SK-N-SH treated with all-trans-retinoic acid at 6 μM for 48 hours (cell line): ENCODE data around the gene SRRM1.

Experiments used
- ATAC-seq: fragments of 200-7000 bp; cut with Tn5 transposase; 3 replicates; pipeline ENCODE4 v1.9.1; 2020; ENCODE audit warnings: mild to moderate bottlenecking, moderate library complexity
- ARNTL ChIP-seq: fragments of 450-650 bp; formaldehyde crosslinking; IDR thresholded peaks from 2 replicates; pipeline ENCODE4 v1.5.0; 2020; ENCODE audit warnings: low read depth, mild to moderate bottlenecking, moderate library complexity, borderline replicate concordance
- BACH2 ChIP-seq: fragments of 250-450 bp; sonication (Bioruptor Pico); IDR thresholded peaks from 2 replicates; pipeline ENCODE4 v1.9.0; 2021; ENCODE audit warnings: mild to moderate bottlenecking, borderline replicate concordance
- CSDC2 ChIP-seq: fragments of 250-450 bp; sonication (Bioruptor Pico); IDR thresholded peaks from 2 replicates; pipeline ENCODE4 v1.5.0; 2020; ENCODE audit warnings: mild to moderate bottlenecking, moderate library complexity
- ESRRG ChIP-seq: fragments of 250-450 bp; sonication (Bioruptor Pico); IDR thresholded peaks from 2 replicates; pipeline ENCODE4 v1.6.1; 2021; ENCODE audit warnings: mild to moderate bottlenecking
- GLIS3 ChIP-seq: fragments of 250-450 bp; sonication (Bioruptor Pico); IDR thresholded peaks from 2 replicates; pipeline ENCODE4 v1.5.0; 2020; ENCODE audit warnings: mild to moderate bottlenecking, moderate library complexity
- ISL1 ChIP-seq: fragments of 250-450 bp; sonication (Bioruptor Pico); IDR thresholded peaks from 2 replicates; pipeline ENCODE4 v2.1.2; 2022; ENCODE audit warnings: mild to moderate bottlenecking, moderate library complexity
- PATZ1 ChIP-seq: fragments of 250-450 bp; sonication (Bioruptor Pico); IDR thresholded peaks from 2 replicates; pipeline ENCODE4 v1.8.0; 2020; ENCODE audit warnings: mild to moderate bottlenecking, moderate library complexity, borderline replicate concordance
- POU6F1 ChIP-seq: fragments of 250-450 bp; sonication (Bioruptor Pico); IDR thresholded peaks from 2 replicates; pipeline ENCODE4 v1.8.0; 2021; ENCODE audit warnings: low read depth, mild to moderate bottlenecking, moderate library complexity, borderline replicate concordance
- SNAI2 ChIP-seq: fragments of 250-450 bp; sonication (Bioruptor Pico); IDR thresholded peaks from 2 replicates; pipeline ENCODE4 v1.5.0; 2020; ENCODE audit warnings: mild to moderate bottlenecking, moderate library complexity
- TOX ChIP-seq: fragments of 250-450 bp; sonication (Bioruptor Pico); IDR thresholded peaks from 2 replicates; pipeline ENCODE4 v1.8.0; 2021; ENCODE audit warnings: mild to moderate bottlenecking, moderate library complexity, borderline replicate concordance
- ZC3H10 ChIP-seq: fragments of 250-450 bp; sonication (Bioruptor Pico); IDR thresholded peaks from 2 replicates; pipeline ENCODE4 v1.5.1; 2021; ENCODE audit warnings: mild to moderate bottlenecking, moderate library complexity
- ZFP3 ChIP-seq: fragments of 250-450 bp; sonication (Bioruptor Pico); IDR thresholded peaks from 2 replicates; pipeline ENCODE4 v1.5.0; 2020; ENCODE audit warnings: mild to moderate bottlenecking, moderate library complexity
- ZFP30 ChIP-seq: fragments of 450-650 bp; formaldehyde crosslinking; IDR thresholded peaks from 2 replicates; pipeline ENCODE4 v1.5.0; 2022; ENCODE audit warnings: mild to moderate bottlenecking, moderate library complexity
- ZNF565 ChIP-seq: fragments of 450-650 bp; formaldehyde crosslinking; conservative IDR thresholded peaks from 2 replicates; pipeline ENCODE4 v1.5.0; 2020; ENCODE audit warnings: low read depth, mild to moderate bottlenecking, moderate library complexity
- ZNF70 ChIP-seq: fragments of 450-650 bp; formaldehyde crosslinking; IDR thresholded peaks from 2 replicates; pipeline ENCODE4 v1.5.0; 2020; ENCODE audit warnings: mild to moderate bottlenecking, moderate library complexity
- ZNF8 ChIP-seq: fragments of 450-650 bp; formaldehyde crosslinking; IDR thresholded peaks from 2 replicates; pipeline ENCODE4 v1.5.0; 2020; ENCODE audit warnings: mild to moderate bottlenecking, moderate library complexity
- TF ChIP-seq, protein P1 (sequence below): fragments of 250-450 bp; sonication (Bioruptor Pico); IDR thresholded peaks from 2 replicates; pipeline ENCODE4 v1.5.0; 2020; ENCODE audit warnings: mild to moderate bottlenecking, moderate library complexity

SRRM1 gene

DNA sequence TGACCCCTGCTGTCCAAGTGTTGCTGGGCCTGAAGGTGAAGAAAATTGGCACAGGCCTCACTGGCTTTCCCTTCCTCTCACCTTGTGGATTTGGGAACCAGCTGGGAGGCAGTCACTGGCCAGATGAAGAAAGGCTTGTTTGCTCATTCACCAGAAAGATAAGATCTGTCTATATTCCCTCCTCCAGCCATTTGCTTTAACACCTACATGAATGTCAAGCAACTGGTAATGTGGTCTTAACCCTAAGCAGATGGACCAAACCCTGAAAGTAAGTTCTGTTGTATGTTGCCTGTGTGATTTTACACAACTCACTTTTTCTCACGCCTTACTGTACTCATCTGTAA is 10.3 kb upstream of the SRRM1 start (continued):
- TF ChIP-seq, protein P1, sequence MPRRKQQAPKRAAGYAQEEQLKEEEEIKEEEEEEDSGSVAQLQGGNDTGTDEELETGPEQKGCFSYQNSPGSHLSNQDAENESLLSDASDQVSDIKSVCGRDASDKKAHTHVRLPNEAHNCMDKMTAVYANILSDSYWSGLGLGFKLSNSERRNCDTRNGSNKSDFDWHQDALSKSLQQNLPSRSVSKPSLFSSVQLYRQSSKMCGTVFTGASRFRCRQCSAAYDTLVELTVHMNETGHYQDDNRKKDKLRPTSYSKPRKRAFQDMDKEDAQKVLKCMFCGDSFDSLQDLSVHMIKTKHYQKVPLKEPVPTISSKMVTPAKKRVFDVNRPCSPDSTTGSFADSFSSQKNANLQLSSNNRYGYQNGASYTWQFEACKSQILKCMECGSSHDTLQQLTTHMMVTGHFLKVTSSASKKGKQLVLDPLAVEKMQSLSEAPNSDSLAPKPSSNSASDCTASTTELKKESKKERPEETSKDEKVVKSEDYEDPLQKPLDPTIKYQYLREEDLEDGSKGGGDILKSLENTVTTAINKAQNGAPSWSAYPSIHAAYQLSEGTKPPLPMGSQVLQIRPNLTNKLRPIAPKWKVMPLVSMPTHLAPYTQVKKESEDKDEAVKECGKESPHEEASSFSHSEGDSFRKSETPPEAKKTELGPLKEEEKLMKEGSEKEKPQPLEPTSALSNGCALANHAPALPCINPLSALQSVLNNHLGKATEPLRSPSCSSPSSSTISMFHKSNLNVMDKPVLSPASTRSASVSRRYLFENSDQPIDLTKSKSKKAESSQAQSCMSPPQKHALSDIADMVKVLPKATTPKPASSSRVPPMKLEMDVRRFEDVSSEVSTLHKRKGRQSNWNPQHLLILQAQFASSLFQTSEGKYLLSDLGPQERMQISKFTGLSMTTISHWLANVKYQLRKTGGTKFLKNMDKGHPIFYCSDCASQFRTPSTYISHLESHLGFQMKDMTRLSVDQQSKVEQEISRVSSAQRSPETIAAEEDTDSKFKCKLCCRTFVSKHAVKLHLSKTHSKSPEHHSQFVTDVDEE (CRISPR knock-in tag): no peak
- TF ChIP-seq ZNF565 (CRISPR knock-in tag): no peak
- no peak for TF ChIP-seq CSDC2 (CRISPR knock-in tag)
- no peak for TF ChIP-seq POU6F1 (CRISPR knock-in tag)
- TF ChIP-seq BACH2 (CRISPR knock-in tag): no peak
- no peak for TF ChIP-seq ZC3H10 (CRISPR knock-in tag)
- no peak for TF ChIP-seq ISL1
- no peak for TF ChIP-seq ZNF70 (CRISPR knock-in tag)
- no peak for TF ChIP-seq ESRRG (CRISPR knock-in tag)
- no peak for TF ChIP-seq GLIS3 (CRISPR knock-in tag)
- TF ChIP-seq ZFP3 (CRISPR knock-in tag): no peak
- TF ChIP-seq SNAI2 (CRISPR knock-in tag): no peak
- TF ChIP-seq ZNF8 (CRISPR knock-in tag): no peak

DNA sequence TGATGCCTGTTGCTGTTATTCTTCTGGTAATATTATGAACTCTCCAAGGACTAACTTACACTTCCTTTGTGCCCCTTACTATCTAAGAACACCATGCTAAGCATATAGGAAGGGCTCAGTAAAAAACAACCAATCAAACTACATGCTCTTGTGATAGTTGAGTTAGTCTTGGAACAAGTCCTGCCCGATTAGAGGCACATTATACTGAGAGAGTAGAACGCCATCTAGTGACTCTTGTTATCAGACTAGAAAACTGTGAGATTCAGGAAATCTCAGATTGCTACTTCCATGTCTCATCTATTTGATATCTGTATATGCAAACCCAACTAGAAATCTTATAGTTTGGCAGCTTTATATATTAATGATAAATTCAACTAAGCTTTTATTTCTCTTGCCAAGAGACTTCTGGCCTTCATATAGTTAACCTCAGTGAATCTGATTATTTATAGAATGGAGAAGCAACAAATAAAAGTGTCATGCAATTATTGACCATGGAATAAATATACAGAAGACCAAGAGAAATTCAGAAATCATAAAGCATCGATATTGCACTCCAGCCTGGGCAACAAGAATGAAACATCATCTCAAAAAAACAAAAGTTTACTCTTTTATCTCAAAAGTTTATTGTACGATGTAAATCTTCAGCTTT is 7.8 kb upstream of the SRRM1 start:
- TF ChIP-seq GLIS3 (CRISPR knock-in tag) (no peak), ZFP3 (CRISPR knock-in tag) (no peak), ESRRG (CRISPR knock-in tag) (no peak), TOX (CRISPR knock-in tag) (no peak), PATZ1 (CRISPR knock-in tag) (no peak), ZFP30 (CRISPR knock-in tag) (no peak), BACH2 (CRISPR knock-in tag) (no peak)
- peak; percentile 97 for ATAC-seq

DNA sequence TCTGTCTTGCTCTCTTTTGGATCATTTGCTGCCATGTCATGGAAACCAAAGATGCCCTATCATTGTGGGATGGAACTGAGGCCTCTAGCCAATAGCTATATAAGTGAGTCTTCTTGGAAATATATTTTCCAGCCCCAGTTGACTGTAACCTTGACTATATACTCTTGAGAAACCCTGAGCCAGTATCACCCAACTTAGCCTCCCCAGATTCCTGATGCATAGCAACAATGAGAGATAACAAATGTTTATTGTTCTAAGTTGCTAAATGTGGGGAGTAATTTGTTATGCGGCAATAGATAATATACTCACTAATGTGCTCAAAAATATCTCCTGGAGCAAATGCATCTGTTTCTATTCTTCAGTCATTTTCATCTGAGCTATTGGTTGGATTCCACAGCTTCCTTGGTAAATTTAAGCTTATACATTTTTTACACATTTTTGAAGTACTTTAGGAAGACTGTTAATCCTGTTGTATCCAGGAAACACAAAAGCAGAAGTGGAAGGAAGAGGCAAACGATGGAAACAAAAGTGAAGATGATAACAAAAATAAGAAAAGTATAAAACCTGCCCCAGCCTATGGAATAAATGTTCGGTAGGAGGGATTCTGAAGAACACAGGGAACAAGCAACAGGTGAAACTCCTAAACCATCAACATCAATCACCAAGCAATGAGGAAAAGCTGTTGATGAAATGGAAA is 6.3 kb upstream of the SRRM1 start:
- no peak for TF ChIP-seq ZNF8 (CRISPR knock-in tag)
- TF ChIP-seq ARNTL: no peak
- TF ChIP-seq ZFP30 (CRISPR knock-in tag): no peak
- ATAC-seq: no peak

GRCh38 chr1:24639094-24639493 is 4.0 kb upstream of the SRRM1 start:
- TF ChIP-seq ZNF565 (CRISPR knock-in tag) (no peak), PATZ1 (CRISPR knock-in tag) (no peak), POU6F1 (CRISPR knock-in tag) (no peak), GLIS3 (CRISPR knock-in tag) (no peak), ZC3H10 (CRISPR knock-in tag) (no peak), ARNTL (no peak), ISL1 (no peak), ESRRG (CRISPR knock-in tag) (no peak)
- TF ChIP-seq, protein P1 (CRISPR knock-in tag): no peak
- ATAC-seq: no peak
